NCI-H1694 treated with DMSO at 0.1 percent for 48 hours (cell line): Measurements from ENCODE around the gene TRAPPC8.

Experiments used
- DNase-seq: peaks from one replicate; lab custom pipeline; 2025; lab: John Stamatoyannopoulos, UW

TRAPPC8 gene

DNA sequence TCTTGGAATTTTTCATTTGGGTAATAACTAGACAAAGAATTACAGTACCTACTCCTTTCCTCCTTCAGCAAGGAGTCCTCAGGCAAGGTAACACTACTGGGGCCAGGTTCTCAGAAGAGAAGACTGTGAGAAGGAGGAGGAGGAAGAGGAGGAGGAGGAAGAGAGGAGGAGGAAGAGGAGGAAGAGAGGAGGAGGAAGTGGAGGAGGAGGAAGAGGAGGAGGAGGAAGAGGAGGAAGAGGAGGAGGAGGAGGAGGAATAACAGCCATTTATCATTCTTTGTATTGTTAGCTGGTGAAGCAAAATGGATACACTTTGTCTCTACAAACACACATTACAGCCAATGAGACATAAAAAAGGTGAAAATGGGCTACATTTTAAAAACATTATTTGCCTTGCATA, 149.4 kb downstream of the TRAPPC8 start:
- no peak for DNase-seq

DNA sequence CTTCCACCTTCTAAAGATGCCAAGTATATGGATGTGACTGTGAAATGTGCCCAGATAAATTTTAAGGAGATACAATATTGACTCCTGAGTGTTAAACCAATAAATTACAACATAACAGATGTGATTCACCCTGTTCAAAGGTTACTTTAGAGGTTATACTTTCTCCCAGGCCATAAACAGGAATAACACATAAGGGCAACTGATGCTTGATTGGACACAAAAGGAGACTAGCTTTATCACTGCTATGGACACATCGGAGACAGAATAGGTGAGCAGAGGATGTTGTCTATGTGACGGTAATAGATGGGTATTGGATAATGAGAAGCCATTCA, 150.4 kb downstream of the TRAPPC8 start:
- no peak for DNase-seq

- DNase-seq = no peak
Measured at GRCh38 chr18:31791817-31792579, 150.9 kb downstream of the TRAPPC8 start.

GRCh38 chr18:31789409-31789808, 153.5 kb downstream of the TRAPPC8 start:
- no peak for DNase-seq

DNA sequence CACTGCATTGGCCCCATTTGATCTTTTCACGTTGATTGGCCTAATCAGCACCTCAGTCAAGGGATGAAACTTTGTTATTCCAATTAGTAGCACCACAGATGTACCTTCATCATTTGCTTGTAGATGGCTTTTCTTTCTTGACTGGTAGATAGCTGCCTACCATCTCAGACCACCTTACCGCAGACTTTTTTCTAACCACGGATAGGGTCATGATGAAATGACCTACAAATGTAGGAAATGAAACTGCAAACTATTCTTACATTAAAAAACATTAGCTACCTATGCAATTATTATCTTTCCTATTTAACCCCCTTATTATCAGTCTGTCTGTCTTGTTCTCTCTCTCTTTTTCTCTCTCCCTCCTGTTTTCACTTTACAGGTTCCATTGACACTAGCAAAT, 159.9 kb downstream of the TRAPPC8 start:
- DNase-seq = no peak
